Activated T-cell treated with anti-CD3 and anti-CD28 coated beads, Interleukin-2, amount 50 U/mL, for 24 hours (primary cell): ENCODE data around the gene EDC3.
"Not testable (repeated sequence)": the region's sequence is repeated elsewhere in the genome, so short reads cannot be mapped to it uniquely, and the experiment has no call there.

ENCODE experiments used
- DNase-seq: peaks from one replicate; pipeline ENCODE4 v3.0.0-alpha.2; 2020
- H3K27ac Mint-ChIP-seq: 2 replicates; pipeline ENCODE4 v1.8.0; 2020; ENCODE audit warnings: mild to moderate bottlenecking, mixed read lengths
- H3K27me3 Mint-ChIP-seq: 2 replicates; pipeline ENCODE4 v1.8.0; 2020; ENCODE audit warnings: mixed read lengths
- H3K36me3 Mint-ChIP-seq: 2 replicates; pipeline ENCODE4 v1.8.0; 2020; ENCODE audit warnings: low read depth, mixed read lengths
- H3K4me1 Mint-ChIP-seq: 2 replicates; pipeline ENCODE4 v1.8.0; 2020; ENCODE audit warnings: low read depth, mixed read lengths
- H3K4me3 Mint-ChIP-seq: 2 replicates; pipeline ENCODE4 v1.8.0; 2020; ENCODE audit warnings: mild to moderate bottlenecking, moderate library complexity, mixed read lengths
- H3K9me3 Mint-ChIP-seq: 2 replicates; pipeline ENCODE4 v1.8.0; 2020; ENCODE audit warnings: mixed read lengths

The EDC3 gene

DNA sequence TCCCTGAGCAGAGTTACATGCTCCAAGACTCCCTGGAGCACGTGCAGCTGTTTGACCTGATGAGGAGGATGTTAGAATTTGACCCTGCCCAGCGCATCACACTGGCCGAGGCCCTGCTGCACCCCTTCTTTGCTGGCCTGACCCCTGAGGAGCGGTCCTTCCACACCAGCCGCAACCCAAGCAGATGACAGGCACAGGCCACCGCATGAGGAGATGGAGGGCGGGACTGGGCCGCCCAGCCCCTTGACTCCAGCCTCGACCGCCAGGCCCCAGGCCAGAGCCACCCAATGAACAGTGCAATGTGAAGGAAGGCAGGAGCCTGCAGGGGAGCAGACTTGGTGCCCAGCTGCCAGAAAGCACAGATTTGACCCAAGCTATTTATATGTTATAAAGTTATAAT, 66.1 kb downstream of the EDC3 start:
- not testable (repeated sequence) for H3K4me3 Mint-ChIP-seq, DNase-seq, H3K27me3 Mint-ChIP-seq, H3K9me3 Mint-ChIP-seq
- H3K27ac Mint-ChIP-seq, result peak overlapping the region; percentile 53
- peaks cover 93% of the 10 kb centered on the region for H3K36me3 Mint-ChIP-seq
- H3K4me1 Mint-ChIP-seq, result peaks cover 17% of the 10 kb centered on the region

DNA sequence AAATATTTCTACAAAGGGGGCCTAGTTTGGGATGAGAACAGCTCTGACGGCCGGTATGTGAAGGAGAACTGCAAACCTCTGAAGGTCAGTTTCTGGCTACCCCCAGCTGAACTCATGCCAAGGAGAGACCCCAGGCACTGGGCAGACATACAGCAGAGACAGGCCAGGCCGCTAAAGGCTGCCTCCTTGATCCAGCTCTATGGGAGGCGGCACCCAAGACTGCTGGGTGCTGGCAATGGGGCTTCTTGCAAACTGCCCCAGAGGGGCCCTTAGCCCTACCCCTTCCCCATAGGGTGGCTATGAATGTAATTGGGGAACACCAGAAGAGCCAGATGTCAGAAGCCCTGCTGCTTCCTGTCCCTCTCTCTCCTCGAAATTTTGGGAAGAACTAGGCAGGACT, 66.9 kb downstream of the EDC3 start:
- Mint-ChIP-seq H3K36me3 (peaks cover 93% of the 10 kb centered on the region), H3K9me3 (no peaks in the 10 kb centered on the region), H3K4me1 (peaks cover 17% of the 10 kb centered on the region), H3K27ac (peak overlapping the region; percentile 82), H3K27me3 (no peaks in the 10 kb centered on the region), H3K4me3 (no peak overlapping the region)
- DNase-seq, result no peak

DNA sequence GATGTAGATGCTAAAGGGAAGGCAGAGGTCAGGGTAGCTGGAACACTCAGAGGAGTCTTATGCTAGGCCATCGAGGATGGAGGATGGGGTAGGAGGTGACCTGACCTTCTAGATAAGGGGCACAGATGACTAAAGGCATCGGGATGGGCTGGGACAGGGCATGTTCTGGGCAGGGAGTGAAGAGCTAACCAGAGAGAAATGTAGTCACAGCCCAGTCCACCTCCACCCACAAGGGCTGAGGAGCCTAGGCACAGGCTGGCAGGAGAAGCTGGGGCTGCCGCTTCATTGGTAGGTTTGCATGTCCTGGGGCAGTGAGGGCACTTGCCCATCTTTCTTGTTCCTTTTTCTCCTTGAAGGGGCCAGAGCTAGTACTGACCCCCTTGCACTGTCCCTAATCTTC, 67.6 kb downstream of the EDC3 start:
- no peak for DNase-seq
- Mint-ChIP-seq H3K9me3 (no peaks in the 10 kb centered on the region), H3K27ac (peak overlapping the region; percentile 82), H3K36me3 (peaks cover 96% of the 10 kb centered on the region), H3K4me1 (peaks cover 17% of the 10 kb centered on the region), H3K27me3 (no peaks in the 10 kb centered on the region), H3K4me3 (no peak overlapping the region)

DNA sequence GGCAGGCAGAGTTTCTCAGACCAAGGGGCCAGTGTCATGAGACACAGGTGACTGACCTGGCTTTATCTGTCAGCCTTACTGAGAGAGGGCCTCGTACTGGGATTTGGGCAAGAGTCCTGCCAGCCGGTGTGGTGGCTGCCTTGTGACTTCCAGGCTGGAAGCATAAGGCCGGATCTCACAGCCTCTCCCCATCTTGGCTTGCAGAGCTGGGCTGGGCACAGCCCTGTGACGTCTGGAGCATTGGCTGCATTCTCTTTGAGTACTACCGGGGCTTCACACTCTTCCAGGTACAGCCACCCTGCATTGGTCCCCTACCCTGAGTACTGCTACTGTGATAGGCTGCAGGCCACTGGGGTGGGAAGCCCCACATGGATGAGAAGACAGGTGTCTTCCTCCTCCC, 68.1 kb downstream of the EDC3 start:
- Mint-ChIP-seq H3K36me3 (peaks cover 96% of the 10 kb centered on the region), H3K4me1 (peaks cover 17% of the 10 kb centered on the region), H3K9me3 (no peaks in the 10 kb centered on the region), H3K4me3 (no peak overlapping the region), H3K27ac (peak overlapping the region; percentile 82), H3K27me3 (no peaks in the 10 kb centered on the region)
- DNase-seq, result no peak

DNA sequence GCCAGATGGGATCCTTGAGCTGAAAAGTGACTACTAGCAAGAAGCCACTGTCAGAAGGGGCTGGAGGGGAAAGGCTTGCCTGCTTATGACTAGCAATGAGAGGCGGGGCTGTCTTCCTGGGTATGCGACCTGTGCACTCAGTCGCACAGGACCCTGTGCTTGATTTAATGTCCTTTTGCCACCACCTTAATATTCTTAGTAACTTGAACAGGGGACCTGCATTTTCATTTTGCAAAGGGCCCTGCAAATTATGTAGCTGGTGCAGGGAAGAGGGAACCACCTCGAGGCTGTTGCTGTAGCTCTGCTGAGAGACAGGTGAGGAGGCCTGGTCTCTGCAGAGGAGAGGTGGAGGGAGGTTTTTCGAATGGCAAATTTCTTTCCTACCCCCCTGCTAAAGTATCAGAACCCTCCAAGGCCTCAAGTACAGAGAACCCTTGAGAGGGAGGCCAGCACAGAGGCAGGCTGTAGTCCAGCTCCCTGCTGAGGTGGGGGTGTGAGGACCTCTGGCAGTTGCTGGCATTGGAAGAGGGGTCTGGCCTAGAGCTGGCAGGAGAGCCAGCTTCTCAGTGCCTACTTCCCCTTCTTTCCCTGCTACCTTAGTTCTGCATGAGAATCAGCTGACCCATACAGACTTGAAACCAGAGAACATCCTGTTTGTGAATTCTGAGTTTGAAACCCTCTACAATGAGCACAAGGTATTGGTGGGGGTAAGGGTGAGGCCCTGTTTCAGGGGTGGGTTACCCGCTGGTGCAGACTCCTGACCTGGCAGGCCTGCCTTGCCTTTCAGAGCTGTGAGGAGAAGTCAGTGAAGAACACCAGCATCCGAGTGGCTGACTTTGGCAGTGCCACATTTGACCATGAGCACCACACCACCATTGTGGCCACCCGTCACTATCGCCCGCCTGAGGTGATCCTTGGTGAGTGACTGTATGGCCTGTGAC, 68.8 kb downstream of the EDC3 start:
- H3K4me3 Mint-ChIP-seq, result no peak overlapping the region

DNA sequence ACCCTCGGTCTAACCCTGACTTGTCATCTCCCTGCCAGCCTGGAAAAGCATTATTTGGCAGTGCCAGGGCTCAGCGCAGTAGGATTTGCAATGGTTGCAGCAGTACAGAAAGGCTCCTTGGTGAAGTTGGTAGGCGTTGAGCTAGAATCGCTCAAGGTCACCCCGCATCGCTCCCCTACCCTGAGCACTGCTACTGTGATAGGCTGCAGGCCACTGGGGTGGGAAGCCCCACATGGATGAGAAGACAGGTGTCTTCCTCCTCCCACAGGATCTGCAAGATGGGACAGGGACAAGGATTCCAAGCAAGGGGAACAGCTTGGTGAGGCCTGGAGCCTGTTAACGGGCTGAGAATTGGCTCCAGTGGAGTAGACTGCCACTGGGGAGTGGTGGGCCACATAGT, 69.5 kb downstream of the EDC3 start:
- peaks cover 98% of the 10 kb centered on the region for H3K36me3 Mint-ChIP-seq

More for the DNA sequence above, 68.8 kb downstream of the EDC3 start:
- H3K27ac Mint-ChIP-seq, result peak overlapping the region; percentile 82
- H3K27me3 Mint-ChIP-seq, result no peaks in the 10 kb centered on the region
- no peak for DNase-seq
- H3K9me3 Mint-ChIP-seq, result no peaks in the 10 kb centered on the region
- peaks cover 17% of the 10 kb centered on the region for H3K4me1 Mint-ChIP-seq
- H3K36me3 Mint-ChIP-seq, result peaks cover 96% of the 10 kb centered on the region

DNA sequence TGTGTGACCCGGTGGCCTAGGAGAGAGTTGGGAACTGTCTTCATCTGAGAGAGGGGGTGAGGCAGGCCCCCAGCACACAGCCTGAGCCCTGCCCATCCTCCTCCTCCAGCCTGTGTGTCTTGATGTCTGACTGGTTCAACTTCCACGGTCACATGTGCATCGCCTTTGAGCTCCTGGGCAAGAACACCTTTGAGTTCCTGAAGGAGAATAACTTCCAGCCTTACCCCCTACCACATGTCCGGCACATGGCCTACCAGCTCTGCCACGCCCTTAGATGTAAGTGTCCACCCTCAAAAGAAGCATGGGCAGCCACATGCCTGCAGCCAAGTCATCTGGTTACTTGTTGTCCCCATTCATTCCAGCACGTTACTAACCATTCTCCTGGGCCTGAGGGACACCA, 70.1 kb downstream of the EDC3 start:
- H3K4me1 Mint-ChIP-seq, result peaks cover 24% of the 10 kb centered on the region
- no peak for DNase-seq
- no peaks in the 10 kb centered on the region for H3K9me3 Mint-ChIP-seq
- H3K4me3 Mint-ChIP-seq, result no peak overlapping the region
- no peaks in the 10 kb centered on the region for H3K27me3 Mint-ChIP-seq
- peaks cover 100% of the 10 kb centered on the region for H3K36me3 Mint-ChIP-seq
- H3K27ac Mint-ChIP-seq, result peak overlapping the region; percentile 82

More for the DNA sequence above, 69.5 kb downstream of the EDC3 start:
- H3K27me3 Mint-ChIP-seq, result no peaks in the 10 kb centered on the region
- no peak for DNase-seq
- H3K9me3 Mint-ChIP-seq, result no peaks in the 10 kb centered on the region
- H3K4me3 Mint-ChIP-seq, result no peak overlapping the region
- H3K4me1 Mint-ChIP-seq, result peaks cover 18% of the 10 kb centered on the region
- peak overlapping the region; percentile 82 for H3K27ac Mint-ChIP-seq

DNA sequence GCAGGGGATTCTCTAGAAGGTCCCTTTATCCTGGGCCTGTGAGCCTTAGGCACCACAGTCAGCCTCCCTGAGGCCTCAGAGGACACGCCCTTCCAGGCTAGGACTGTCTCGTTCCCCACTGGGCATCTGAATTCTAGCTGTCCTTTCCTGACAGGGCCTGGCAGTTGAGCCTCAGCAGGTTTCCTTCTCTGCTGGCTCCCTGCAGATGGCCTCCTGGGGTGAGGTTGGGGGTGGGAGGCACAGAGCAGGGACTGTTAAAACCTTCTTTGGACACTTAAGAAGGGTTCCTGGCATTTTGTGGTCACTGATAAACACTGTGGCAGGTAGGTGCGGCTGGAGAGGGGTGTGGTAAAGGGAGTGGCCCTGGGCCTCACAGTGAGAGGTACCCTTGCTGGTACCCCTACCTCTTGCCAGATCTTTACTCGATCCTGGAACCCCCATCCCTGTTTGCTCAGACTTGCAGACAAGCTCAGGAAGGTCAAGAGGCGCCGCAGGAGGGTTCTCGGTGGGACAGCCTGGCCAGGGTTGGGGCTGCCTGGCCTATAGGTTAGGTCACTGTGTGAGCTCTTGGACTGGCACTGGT, 71.7 kb downstream of the EDC3 start:
- DNase-seq, result no peak
- Mint-ChIP-seq H3K4me3 (no peak overlapping the region), H3K27me3 (no peaks in the 10 kb centered on the region), H3K4me1 (peaks cover 39% of the 10 kb centered on the region), H3K9me3 (no peaks in the 10 kb centered on the region), H3K27ac (peak overlapping the region; percentile 82), H3K36me3 (peaks cover 100% of the 10 kb centered on the region)

DNA sequence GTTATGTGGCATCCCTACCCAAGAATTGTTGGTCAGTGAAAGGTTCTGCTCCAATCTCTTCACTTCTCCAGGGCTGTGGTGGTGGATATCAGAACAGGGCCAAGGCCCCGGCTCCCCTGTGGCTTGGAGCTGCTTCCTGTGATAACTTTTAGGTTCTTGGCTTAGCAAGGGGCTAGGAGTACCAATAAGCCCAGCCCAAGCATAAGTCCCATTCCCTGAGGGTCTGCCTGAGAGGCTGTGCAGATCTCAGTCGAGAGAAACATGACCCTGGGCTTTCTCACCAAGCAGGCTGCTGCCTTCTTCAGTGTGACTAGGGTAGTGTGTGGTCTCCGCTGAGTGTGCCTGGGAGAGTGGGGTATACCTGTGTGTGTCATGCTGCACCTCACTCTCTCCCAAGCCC, 73.1 kb downstream of the EDC3 start:
- no peaks in the 10 kb centered on the region for H3K27me3 Mint-ChIP-seq
- H3K27ac Mint-ChIP-seq, result peak overlapping the region; percentile 76

DNA sequence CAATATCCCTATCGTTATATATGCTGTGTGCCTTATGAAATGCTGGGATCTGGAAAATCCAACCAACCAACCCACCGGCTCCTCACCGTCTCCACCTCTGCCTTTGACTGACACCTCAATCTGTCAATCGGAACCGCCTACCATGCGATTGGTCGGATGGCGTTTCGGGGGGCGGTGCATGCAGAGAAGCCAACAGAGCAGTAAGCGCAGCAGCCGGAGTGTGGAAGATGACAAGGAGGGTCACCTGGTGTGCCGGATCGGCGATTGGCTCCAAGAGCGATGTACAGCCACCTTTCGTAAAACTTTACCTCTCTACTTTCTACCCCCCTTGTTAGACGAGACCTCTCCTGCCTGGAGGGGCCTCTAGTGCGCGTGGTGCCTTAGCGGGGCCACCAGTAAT, 73.9 kb downstream of the EDC3 start:
- no peaks in the 10 kb centered on the region for H3K27me3 Mint-ChIP-seq
- peaks cover 97% of the 10 kb centered on the region for H3K36me3 Mint-ChIP-seq
- no peaks in the 10 kb centered on the region for H3K9me3 Mint-ChIP-seq
- DNase-seq, result no peak
- no peak overlapping the region for H3K4me3 Mint-ChIP-seq
- H3K27ac Mint-ChIP-seq, result peak overlapping the region; percentile 26
- peaks cover 55% of the 10 kb centered on the region for H3K4me1 Mint-ChIP-seq

More for the DNA sequence above, 73.1 kb downstream of the EDC3 start:
- Mint-ChIP-seq H3K36me3 (peaks cover 97% of the 10 kb centered on the region), H3K4me3 (no peak overlapping the region), H3K9me3 (no peaks in the 10 kb centered on the region), H3K4me1 (peaks cover 52% of the 10 kb centered on the region)
- no peak for DNase-seq

DNA sequence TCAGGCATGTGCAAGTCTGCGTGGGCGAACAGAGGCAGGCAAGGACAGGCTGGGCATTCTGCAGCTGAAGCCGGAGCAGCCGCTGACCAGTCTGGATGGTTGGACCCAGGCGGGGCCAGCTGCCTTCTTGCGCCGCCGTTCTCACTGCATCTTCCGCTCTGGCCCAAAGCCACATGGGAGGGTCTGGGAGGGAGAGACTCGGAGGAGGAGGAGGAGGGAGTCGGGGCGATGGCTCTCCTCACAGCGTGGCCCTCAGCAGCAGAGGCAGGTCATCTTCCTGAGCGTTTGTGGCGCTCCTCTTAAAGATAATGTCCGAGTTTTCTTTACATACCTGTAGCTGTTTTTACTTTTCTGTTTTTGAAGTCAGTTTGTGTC, 74.3 kb downstream of the EDC3 start:
- peaks cover 97% of the 10 kb centered on the region for H3K36me3 Mint-ChIP-seq
- DNase-seq, result no peak
- peak overlapping the region; percentile 99 for H3K27ac Mint-ChIP-seq
- H3K4me3 Mint-ChIP-seq, result no peak overlapping the region
- H3K9me3 Mint-ChIP-seq, result no peaks in the 10 kb centered on the region
- H3K27me3 Mint-ChIP-seq, result no peaks in the 10 kb centered on the region
- H3K4me1 Mint-ChIP-seq, result peaks cover 56% of the 10 kb centered on the region

DNA sequence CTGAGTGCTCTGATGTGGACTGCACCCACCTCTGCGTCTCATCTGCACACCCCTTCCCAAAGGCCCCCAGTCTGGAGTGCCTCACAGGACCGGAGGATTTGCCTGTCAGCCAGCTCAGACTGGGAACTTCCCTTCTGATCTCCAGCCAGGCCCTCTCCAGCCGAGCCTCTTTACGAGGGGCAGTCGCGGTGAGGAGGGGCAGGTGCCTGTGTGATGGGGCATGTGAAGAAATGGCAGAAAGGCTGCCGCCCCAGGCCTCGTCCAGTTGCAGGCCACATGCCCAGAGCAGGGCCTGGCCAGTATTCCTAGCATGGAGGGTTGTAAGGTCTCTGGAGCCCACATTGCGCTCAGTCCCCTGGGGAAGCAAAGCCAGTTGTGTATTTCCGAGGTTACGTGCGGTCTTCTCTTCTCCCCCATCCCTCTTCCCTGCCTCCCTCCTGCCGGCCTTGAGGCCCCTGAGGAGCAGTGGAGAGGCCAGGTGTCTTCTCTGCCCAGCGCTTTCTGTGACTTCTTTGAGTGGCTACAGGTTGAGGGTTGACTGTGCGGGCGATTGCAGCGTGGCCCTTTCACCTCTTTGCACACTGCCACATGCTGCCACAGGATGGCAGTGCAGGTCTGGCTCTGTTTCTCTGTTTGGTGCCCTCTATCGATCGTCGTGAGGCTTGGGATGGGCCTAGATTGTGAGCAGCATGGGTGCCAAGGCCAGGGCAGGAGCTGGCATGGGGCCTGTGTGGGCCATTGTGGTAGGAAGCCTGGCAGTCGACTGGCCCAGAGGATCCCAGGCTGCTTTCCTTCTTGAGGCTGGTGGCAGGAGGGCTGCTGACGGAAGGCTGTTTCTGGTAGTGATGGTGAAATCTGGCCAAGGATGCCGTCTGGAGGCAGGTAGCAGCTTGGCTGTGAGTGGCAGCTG, 74.9 kb downstream of the EDC3 start:
- H3K27me3 Mint-ChIP-seq, result no peaks in the 10 kb centered on the region
- H3K9me3 Mint-ChIP-seq, result no peaks in the 10 kb centered on the region
- H3K4me1 Mint-ChIP-seq, result peaks cover 53% of the 10 kb centered on the region
- DNase-seq, result peak; percentile 80
- peak overlapping the region; percentile 99 for H3K27ac Mint-ChIP-seq
- peaks cover 97% of the 10 kb centered on the region for H3K36me3 Mint-ChIP-seq
- no peak overlapping the region for H3K4me3 Mint-ChIP-seq

DNA sequence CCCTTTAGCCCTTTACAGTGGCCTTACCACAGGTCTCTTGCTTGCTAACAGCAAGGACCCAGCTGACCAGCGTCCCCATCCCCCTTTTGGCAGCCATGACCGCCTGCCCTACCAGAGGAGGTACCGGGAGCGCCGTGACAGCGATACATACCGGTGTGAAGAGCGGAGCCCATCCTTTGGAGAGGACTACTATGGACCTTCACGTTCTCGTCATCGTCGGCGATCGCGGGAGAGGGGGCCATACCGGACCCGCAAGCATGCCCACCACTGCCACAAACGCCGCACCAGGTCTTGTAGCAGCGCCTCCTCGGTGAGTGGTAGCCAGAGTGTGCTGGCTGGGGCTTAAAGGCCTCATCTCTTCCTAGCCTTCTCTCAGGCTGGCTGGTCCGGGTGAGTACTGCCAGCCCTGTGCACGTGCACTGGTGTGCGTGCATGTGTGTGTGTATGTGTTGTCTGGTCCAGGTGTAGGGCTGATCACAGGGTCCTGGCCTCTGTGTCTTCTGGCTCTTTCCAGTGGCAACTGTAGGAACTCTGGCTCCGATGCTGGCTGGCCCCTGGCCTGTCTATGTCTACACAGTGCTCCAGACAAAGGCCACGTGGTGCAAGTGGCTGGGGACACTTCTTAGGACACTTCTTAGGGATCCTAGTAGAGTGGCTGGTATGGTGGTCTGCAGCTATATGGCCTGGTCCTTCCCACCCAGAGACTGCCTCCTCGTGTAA, 75.7 kb downstream of the EDC3 start:
- peak overlapping the region; percentile 99 for H3K27ac Mint-ChIP-seq
- no peaks in the 10 kb centered on the region for H3K27me3 Mint-ChIP-seq
- H3K4me3 Mint-ChIP-seq, result no peak overlapping the region
- H3K36me3 Mint-ChIP-seq, result peaks cover 91% of the 10 kb centered on the region
- H3K9me3 Mint-ChIP-seq, result no peaks in the 10 kb centered on the region
- no peak for DNase-seq
- peaks cover 49% of the 10 kb centered on the region for H3K4me1 Mint-ChIP-seq
